Measurements from ENCODE around the gene NXPE4. TPM values are rescaled to one million over a fixed set of nuclear protein-coding genes. Genes with fewer than 3 reads are reported as not detected.
"Not testable (repeated sequence)": the region's sequence is repeated elsewhere in the genome, so short reads cannot be mapped to it uniquely, and the experiment has no call there.

NXPE4 gene
- total RNA-seq, 1 donor from 2014 or later = not detected

DNA sequence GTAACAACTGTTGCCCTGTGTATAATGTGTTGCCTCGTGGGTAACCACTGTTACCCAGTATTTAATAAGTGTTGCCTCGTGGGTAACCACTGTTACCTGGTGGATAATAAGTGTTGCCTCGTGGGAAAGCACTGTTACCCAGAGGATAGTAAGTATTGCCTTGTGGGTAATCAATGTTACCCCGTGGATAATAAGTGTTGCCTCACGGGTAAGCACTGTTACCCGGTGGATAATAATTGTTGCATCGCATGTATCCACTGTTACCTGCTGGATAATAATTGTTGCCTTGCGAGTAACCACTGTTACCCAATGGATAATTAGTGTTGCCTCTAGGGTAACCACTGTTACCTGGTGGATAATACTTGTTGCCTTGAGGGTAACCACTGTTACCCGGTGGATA, 17.1 kb upstream of the NXPE4 start:
- no peaks in the 10 kb centered on the region for H3K27me3 Mint-ChIP-seq
- H3K4me1 Mint-ChIP-seq = no peaks in the 10 kb centered on the region
- DNase-seq (no peak), ATAC-seq (ENCODE audit: low read depth) (no peak)
- CTCF ChIA-PET = no interaction called here
- POLR2A ChIA-PET = no interaction called here
- intact Hi-C loops (cut with micrococcal nuclease) = no loop called here
- H3K9me3 Mint-ChIP-seq = no peaks in the 10 kb centered on the region
- no peak overlapping the region for H3K27ac Mint-ChIP-seq
- TF ChIP-seq, protein P1, sequence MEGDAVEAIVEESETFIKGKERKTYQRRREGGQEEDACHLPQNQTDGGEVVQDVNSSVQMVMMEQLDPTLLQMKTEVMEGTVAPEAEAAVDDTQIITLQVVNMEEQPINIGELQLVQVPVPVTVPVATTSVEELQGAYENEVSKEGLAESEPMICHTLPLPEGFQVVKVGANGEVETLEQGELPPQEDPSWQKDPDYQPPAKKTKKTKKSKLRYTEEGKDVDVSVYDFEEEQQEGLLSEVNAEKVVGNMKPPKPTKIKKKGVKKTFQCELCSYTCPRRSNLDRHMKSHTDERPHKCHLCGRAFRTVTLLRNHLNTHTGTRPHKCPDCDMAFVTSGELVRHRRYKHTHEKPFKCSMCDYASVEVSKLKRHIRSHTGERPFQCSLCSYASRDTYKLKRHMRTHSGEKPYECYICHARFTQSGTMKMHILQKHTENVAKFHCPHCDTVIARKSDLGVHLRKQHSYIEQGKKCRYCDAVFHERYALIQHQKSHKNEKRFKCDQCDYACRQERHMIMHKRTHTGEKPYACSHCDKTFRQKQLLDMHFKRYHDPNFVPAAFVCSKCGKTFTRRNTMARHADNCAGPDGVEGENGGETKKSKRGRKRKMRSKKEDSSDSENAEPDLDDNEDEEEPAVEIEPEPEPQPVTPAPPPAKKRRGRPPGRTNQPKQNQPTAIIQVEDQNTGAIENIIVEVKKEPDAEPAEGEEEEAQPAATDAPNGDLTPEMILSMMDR (IDR thresholded peaks at IDR 0.05) = no peak
- H3K36me3 Mint-ChIP-seq (ENCODE audit: low read depth) = no peaks in the 10 kb centered on the region
- H3K4me3 Mint-ChIP-seq = no peak overlapping the region

DNA sequence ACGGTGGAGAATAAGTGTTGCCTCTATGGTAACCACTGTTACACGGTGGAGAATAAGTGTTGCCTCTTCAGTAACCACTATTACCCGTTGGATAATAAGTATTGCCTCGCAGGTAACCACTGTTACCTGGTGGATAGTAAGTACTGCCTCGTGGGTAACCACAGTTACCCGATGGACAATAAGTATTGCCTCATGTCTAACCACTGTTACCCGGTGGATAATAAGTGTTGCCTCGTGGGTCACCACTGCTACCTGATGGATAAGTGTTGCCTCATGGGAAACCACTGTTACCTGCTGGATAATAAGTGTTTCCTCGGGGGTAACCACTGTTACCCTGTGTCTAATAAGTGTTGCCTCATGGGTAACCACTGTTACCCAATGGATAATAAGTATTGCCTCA, 16.6 kb upstream of the NXPE4 start:
- H3K9me3 Mint-ChIP-seq; CTCF ChIA-PET; H3K36me3 Mint-ChIP-seq (ENCODE audit: low read depth); POLR2A ChIA-PET; DNase-seq; H3K4me1 Mint-ChIP-seq; ATAC-seq (ENCODE audit: low read depth); intact Hi-C loops (cut with micrococcal nuclease); H3K27me3 Mint-ChIP-seq; H3K27ac Mint-ChIP-seq; H3K4me3 Mint-ChIP-seq: not testable (repeated sequence)

DNA sequence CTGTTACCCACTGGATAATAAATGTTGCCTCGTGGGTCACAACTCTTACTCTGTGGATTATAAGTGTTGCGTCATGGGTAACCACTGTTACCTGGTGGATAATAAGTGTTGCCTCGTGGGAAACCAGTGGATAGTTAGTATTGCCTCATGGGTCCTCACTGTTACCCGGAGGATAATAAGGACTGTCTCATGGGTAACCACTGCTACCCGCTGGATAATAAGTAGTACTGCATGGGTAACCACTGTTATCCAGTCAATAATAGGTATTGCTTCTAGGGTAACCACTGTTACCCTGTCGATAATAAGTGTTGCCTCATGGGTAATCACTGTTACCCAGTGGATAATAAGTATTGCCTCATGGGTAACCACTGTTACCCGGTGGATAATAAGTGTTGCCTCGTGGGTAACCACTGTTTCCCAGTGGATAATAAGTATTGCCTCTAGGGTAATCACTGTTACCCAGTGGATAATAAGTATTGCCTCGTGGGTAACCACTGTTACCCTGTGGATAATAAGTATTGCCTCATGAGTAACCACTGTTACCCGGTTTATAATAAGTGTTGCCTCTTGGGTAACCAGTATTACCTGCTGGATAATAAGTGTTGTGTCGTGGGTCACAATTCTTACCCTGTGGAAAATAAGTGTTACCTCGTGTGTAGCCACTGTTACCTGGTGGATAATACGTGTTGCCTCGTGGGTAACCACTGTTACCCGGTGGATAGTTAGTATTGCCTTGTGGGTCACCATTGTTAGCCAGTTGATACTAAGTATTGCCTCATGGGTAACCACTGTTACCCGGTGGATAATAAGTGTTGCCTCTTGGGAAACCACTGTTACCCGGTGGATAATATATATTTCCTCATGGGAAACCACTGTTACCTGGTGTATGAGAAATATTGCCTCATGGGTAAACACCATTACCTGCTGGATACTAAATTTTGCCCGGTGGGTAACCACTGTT, 15.7 kb upstream of the NXPE4 start:
- ATAC-seq (ENCODE audit: low read depth) (no peak), DNase-seq (no peak)
- H3K4me3 Mint-ChIP-seq = no peak overlapping the region
- H3K27ac Mint-ChIP-seq = no peak overlapping the region
- no peaks in the 10 kb centered on the region for H3K4me1 Mint-ChIP-seq
- POLR2A ChIA-PET = no interaction called here
- no peaks in the 10 kb centered on the region for H3K27me3 Mint-ChIP-seq
- intact Hi-C loops (cut with micrococcal nuclease) = no loop called here
- H3K9me3 Mint-ChIP-seq = no peaks in the 10 kb centered on the region
- TF ChIP-seq, protein P1 (IDR thresholded peaks at IDR 0.05) = no peak
- CTCF ChIA-PET = no interaction called here
- H3K36me3 Mint-ChIP-seq (ENCODE audit: low read depth) = no peaks in the 10 kb centered on the region

DNA sequence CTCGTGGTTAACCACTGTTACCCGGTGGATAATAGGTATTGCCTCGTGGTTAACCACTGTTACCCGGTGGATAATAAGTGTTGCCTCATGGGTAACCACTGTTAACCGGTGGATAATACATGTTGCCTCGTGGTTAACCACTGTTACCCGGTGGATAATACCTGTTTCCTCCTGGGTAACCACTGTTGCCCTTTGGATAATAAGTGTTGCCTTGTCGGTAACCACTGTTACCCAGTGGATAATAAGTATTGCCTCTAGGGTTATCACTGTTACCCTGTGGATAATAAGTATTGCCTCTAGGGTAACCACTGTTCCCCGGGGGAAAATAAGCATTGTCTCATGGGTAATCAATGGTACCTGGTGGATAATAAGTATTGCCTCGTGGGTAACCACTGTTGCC, 15.0 kb upstream of the NXPE4 start:
- H3K9me3 Mint-ChIP-seq = no peaks in the 10 kb centered on the region
- ATAC-seq (ENCODE audit: low read depth) = no peak
- no peaks in the 10 kb centered on the region for H3K4me1 Mint-ChIP-seq
- H3K36me3 Mint-ChIP-seq (ENCODE audit: low read depth) = no peaks in the 10 kb centered on the region
- TF ChIP-seq, protein P1 (IDR thresholded peaks at IDR 0.05) = no peak
- POLR2A ChIA-PET = no interaction called here
- no peak overlapping the region for H3K4me3 Mint-ChIP-seq
- intact Hi-C loops (cut with micrococcal nuclease) = no loop called here
- H3K27me3 Mint-ChIP-seq = no peaks in the 10 kb centered on the region
- no peak for DNase-seq
- CTCF ChIA-PET = no interaction called here
- H3K27ac Mint-ChIP-seq = no peak overlapping the region

DNA sequence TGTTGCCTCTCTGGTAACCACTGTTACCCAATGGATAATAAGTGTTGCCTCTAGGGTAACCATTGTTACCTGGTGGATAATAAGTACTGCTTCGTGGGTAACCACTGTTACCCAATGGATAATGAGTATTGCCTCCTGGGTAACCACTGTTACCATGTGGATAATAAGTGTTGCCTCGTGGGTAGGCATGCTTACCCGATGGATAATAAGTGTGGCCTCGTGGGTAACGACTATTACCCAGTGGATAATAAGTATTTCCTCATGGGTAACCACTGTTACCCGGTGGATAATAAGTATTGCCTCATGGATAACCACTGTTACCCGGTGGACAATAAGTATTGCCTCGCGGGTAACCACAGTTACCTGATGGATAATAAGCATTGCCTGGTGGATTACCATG, 13.8 kb upstream of the NXPE4 start:
- POLR2A ChIA-PET = no interaction called here
- TF ChIP-seq, protein P1 (IDR thresholded peaks at IDR 0.05) = no peak
- intact Hi-C loops (cut with micrococcal nuclease) = no loop called here

DNA sequence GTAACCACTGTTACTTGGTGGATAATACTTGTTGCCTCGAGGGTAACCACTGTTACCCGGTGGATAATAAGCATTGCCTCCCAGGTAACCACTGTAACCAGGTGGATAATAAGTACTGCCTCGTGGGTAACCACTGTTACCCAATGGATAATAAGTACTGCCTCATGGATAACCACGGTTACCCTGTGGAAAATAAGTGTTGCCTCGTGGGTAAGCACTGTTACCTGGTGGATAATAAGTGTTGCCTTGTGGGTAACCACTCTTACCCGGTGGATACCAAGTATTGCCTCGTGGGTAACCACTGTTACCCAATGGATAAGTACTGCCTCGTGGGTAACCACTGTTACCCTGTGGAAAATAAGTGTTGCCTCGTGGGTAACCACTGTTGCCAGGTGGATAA, 13.0 kb upstream of the NXPE4 start:
- H3K4me3 Mint-ChIP-seq; POLR2A ChIA-PET; H3K9me3 Mint-ChIP-seq; H3K27me3 Mint-ChIP-seq; H3K27ac Mint-ChIP-seq; CTCF ChIA-PET; DNase-seq; H3K36me3 Mint-ChIP-seq (ENCODE audit: low read depth); H3K4me1 Mint-ChIP-seq; intact Hi-C loops (cut with micrococcal nuclease); ATAC-seq (ENCODE audit: low read depth): not testable (repeated sequence)

More for the DNA sequence above, 13.8 kb upstream of the NXPE4 start:
- Mint-ChIP-seq H3K36me3 (ENCODE audit: low read depth) (no peaks in the 10 kb centered on the region), H3K27me3 (no peaks in the 10 kb centered on the region), H3K27ac (no peak overlapping the region), H3K4me1 (no peaks in the 10 kb centered on the region), H3K4me3 (no peak overlapping the region), H3K9me3 (no peaks in the 10 kb centered on the region)
- DNase-seq (no peak), ATAC-seq (ENCODE audit: low read depth) (no peak)
- CTCF ChIA-PET = no interaction called here

Measured in activated B cell treated with CpG ODN at 0.5 μM for 24 hours (primary cell).